ENCODE data around the gene TBXA2R. TPM values are rescaled to one million over a fixed set of nuclear protein-coding genes. Genes with fewer than 3 reads are reported as not detected.

The TBXA2R gene
- total RNA-seq, 1 experiment from 2014 or later = 1.3 TPM

DNA sequence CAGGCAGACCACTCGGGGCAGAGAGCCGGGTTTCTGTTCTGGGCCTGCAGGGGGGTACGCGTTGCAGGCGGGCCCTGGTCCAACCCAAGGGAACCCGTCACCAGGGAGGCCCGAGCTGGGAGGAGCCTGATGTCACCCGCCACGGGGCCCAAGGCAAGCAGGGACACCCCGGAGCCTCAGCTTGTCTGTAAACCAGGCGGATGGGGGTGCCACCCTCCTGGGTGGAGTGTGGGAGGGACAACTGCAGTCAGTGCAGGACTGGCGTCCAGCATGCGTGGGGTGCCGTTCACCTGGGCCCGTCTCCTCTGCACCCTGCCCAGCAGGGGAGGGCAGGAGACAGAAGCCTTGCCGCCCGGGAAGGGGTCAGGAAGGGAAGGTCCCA, 12.9 kb upstream of the TBXA2R start (continued):
- TF ChIP-seq, protein P1, sequence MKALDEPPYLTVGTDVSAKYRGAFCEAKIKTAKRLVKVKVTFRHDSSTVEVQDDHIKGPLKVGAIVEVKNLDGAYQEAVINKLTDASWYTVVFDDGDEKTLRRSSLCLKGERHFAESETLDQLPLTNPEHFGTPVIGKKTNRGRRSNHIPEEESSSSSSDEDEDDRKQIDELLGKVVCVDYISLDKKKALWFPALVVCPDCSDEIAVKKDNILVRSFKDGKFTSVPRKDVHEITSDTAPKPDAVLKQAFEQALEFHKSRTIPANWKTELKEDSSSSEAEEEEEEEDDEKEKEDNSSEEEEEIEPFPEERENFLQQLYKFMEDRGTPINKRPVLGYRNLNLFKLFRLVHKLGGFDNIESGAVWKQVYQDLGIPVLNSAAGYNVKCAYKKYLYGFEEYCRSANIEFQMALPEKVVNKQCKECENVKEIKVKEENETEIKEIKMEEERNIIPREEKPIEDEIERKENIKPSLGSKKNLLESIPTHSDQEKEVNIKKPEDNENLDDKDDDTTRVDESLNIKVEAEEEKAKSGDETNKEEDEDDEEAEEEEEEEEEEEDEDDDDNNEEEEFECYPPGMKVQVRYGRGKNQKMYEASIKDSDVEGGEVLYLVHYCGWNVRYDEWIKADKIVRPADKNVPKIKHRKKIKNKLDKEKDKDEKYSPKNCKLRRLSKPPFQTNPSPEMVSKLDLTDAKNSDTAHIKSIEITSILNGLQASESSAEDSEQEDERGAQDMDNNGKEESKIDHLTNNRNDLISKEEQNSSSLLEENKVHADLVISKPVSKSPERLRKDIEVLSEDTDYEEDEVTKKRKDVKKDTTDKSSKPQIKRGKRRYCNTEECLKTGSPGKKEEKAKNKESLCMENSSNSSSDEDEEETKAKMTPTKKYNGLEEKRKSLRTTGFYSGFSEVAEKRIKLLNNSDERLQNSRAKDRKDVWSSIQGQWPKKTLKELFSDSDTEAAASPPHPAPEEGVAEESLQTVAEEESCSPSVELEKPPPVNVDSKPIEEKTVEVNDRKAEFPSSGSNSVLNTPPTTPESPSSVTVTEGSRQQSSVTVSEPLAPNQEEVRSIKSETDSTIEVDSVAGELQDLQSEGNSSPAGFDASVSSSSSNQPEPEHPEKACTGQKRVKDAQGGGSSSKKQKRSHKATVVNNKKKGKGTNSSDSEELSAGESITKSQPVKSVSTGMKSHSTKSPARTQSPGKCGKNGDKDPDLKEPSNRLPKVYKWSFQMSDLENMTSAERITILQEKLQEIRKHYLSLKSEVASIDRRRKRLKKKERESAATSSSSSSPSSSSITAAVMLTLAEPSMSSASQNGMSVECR (CRISPR knock-in tag; IDR thresholded peaks at IDR 0.05; ENCODE audit: borderline replicate concordance) = no peak
- TF ChIP-seq NR1H2 (CRISPR knock-in tag; IDR thresholded peaks at IDR 0.05) = no peak
- TF ChIP-seq, protein P2, sequence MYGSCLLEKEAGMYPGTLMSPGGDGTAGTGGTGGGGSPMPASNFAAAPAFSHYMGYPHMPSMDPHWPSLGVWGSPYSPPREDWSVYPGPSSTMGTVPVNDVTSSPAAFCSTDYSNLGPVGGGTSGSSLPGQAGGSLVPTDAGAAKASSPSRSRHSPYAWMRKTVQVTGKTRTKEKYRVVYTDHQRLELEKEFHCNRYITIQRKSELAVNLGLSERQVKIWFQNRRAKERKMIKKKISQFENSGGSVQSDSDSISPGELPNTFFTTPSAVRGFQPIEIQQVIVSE (CRISPR knock-in tag; IDR thresholded peaks at IDR 0.05; ENCODE audit: borderline replicate concordance) = no peak
- no peak for TF ChIP-seq ZNF317 (CRISPR knock-in tag; IDR thresholded peaks at IDR 0.05; ENCODE audit: borderline replicate concordance, low read depth)
- TF ChIP-seq, protein P3, sequence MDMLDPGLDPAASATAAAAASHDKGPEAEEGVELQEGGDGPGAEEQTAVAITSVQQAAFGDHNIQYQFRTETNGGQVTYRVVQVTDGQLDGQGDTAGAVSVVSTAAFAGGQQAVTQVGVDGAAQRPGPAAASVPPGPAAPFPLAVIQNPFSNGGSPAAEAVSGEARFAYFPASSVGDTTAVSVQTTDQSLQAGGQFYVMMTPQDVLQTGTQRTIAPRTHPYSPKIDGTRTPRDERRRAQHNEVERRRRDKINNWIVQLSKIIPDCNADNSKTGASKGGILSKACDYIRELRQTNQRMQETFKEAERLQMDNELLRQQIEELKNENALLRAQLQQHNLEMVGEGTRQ (CRISPR knock-in tag; IDR thresholded peaks at IDR 0.05) = no peak
- TF ChIP-seq CREB1 (CRISPR knock-in tag; IDR thresholded peaks at IDR 0.05) = no peak
- no peak for TF ChIP-seq NFE2L1 (CRISPR knock-in tag; IDR thresholded peaks at IDR 0.05)

DNA sequence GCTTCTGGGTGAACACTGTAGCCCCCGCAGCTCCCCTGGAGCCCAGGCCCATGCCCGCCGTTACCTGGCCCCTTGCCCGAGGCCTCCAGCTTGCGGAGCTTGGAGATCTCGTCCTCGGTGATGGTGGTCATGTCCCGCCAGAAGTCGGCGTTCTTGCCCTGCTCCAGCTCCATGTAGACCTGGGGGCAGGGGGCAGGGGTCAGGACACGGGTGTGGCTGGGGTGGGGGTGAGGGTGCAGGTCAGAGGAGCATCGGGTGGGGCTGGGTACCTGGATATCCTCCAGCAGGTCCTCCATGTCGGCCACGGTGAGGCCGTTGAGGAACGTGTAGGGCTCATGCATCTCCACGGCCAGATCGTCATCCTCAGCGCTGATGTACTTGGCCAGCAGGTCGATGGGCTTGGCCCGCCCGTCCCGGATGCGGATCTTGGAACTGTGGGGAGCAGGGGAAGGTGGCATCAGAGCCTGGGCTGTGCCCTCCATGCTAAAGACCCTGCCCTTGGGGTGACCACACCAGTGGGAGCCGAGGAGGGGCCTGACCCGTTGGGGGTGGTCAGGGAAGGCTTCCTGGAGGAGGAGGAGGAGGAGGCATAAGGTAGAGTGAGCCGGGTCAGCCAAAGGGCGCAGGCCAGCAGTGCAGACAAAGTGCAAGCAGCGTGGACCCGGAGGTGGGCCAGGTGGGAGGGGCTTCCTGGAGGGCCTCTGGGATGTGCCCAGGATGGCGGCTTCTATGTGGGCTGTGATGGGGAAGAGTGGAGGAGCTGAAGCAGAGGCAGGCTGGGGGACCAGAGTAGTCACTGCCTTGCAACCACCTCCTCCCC, 12.3 kb upstream of the TBXA2R start:
- DNase-seq (ENCODE audit: low spot score) (no peak), ATAC-seq (no peak)
- H3K36me3 Mint-ChIP-seq = peaks cover 5% of the 10 kb centered on the region
- H3K9me3 Mint-ChIP-seq = no peaks in the 10 kb centered on the region
- no peak overlapping the region for H3K27ac Mint-ChIP-seq
- ChIA-PET POLR2A (no interaction called here), CTCF (interaction anchor here (0.5 to 3.4 kb wide), 9 partner anchors 9 to 36 kb away, joined by 3 to 17 read pairs (median 3); no protein-coding TSS in a partner anchor)
- no peaks in the 10 kb centered on the region for H3K27me3 Mint-ChIP-seq (ENCODE audit: low read depth)
- H3K4me3 Mint-ChIP-seq = no peak overlapping the region
- TF ChIP-seq, protein P4, sequence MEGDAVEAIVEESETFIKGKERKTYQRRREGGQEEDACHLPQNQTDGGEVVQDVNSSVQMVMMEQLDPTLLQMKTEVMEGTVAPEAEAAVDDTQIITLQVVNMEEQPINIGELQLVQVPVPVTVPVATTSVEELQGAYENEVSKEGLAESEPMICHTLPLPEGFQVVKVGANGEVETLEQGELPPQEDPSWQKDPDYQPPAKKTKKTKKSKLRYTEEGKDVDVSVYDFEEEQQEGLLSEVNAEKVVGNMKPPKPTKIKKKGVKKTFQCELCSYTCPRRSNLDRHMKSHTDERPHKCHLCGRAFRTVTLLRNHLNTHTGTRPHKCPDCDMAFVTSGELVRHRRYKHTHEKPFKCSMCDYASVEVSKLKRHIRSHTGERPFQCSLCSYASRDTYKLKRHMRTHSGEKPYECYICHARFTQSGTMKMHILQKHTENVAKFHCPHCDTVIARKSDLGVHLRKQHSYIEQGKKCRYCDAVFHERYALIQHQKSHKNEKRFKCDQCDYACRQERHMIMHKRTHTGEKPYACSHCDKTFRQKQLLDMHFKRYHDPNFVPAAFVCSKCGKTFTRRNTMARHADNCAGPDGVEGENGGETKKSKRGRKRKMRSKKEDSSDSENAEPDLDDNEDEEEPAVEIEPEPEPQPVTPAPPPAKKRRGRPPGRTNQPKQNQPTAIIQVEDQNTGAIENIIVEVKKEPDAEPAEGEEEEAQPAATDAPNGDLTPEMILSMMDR (IDR thresholded peaks at IDR 0.05) = peak; percentile 33
- TF ChIP-seq, protein P5, sequence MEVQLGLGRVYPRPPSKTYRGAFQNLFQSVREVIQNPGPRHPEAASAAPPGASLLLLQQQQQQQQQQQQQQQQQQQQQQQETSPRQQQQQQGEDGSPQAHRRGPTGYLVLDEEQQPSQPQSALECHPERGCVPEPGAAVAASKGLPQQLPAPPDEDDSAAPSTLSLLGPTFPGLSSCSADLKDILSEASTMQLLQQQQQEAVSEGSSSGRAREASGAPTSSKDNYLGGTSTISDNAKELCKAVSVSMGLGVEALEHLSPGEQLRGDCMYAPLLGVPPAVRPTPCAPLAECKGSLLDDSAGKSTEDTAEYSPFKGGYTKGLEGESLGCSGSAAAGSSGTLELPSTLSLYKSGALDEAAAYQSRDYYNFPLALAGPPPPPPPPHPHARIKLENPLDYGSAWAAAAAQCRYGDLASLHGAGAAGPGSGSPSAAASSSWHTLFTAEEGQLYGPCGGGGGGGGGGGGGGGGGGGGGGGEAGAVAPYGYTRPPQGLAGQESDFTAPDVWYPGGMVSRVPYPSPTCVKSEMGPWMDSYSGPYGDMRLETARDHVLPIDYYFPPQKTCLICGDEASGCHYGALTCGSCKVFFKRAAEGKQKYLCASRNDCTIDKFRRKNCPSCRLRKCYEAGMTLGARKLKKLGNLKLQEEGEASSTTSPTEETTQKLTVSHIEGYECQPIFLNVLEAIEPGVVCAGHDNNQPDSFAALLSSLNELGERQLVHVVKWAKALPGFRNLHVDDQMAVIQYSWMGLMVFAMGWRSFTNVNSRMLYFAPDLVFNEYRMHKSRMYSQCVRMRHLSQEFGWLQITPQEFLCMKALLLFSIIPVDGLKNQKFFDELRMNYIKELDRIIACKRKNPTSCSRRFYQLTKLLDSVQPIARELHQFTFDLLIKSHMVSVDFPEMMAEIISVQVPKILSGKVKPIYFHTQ (CRISPR knock-in tag; IDR thresholded peaks at IDR 0.05) = no peak
- TF ChIP-seq, protein P6, sequence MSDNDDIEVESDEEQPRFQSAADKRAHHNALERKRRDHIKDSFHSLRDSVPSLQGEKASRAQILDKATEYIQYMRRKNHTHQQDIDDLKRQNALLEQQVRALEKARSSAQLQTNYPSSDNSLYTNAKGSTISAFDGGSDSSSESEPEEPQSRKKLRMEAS (CRISPR knock-in tag; IDR thresholded peaks at IDR 0.05) = no peak
- no peak for TF ChIP-seq ZNF263 (CRISPR knock-in tag; IDR thresholded peaks at IDR 0.05; ENCODE audit: low read depth)
- no peak for TF ChIP-seq ETV6 (CRISPR knock-in tag; IDR thresholded peaks at IDR 0.05)
- TF ChIP-seq, protein P1 (CRISPR knock-in tag; IDR thresholded peaks at IDR 0.05; ENCODE audit: borderline replicate concordance) = no peak
- H3K4me1 Mint-ChIP-seq = 0 out of 2 replicates have a peak, but pooled peaks cover 3% of the 10 kb centered on the region
